ENCODE data around the gene GDNF. TPM values are rescaled to one million over a fixed set of nuclear protein-coding genes. Genes with fewer than 3 reads are reported as not detected.
A peak's percentile ranks its signal among the peaks of the same experiment; 100 is the strongest.

GDNF gene
- total and polyA plus RNA-seq, 2 donors (not counting 1 experiment from before 2014, with no cell fraction given), result 0.32 to 0.83 TPM

GRCh38 chr5:37836235-37836591 lies 3.6 kb downstream of the GDNF start:
- Histone ChIP-seq H3K36me3 (ENCODE audit: control insufficient read depth, insufficient read depth, low read length) (no peaks in the 10 kb centered on the region), H3K27ac (ENCODE audit: insufficient read depth, low read length) (peak overlapping the region; percentile 78), H2AFZ (ENCODE audit: low read length) (no peak overlapping the region), H3K9me3 (ENCODE audit: control insufficient read depth, insufficient read depth, low read depth, low read length) (no peaks in the 10 kb centered on the region), H3K4me2 (ENCODE audit: extremely low read depth, insufficient read depth, low read length) (peak overlapping the region; percentile 55), H3K9ac (ENCODE audit: insufficient read depth, low read length) (peak overlapping the region; percentile 17), H3K27me3 (ENCODE audit: control insufficient read depth, insufficient read depth, low read length) (no peaks in the 10 kb centered on the region), H3K4me3 (replicated peaks in 1 of 4; ENCODE audit: control extremely low read depth in 1 of 4, insufficient read depth in 1 of 4, low read depth in 3 of 4, low read length in 4 of 4) (peak overlapping the region; percentile 38 to 70 (median 39)), H3K79me2 (ENCODE audit: control insufficient read depth, insufficient read depth, low read length) (peaks cover 16% of the 10 kb centered on the region), H4K20me1 (ENCODE audit: control insufficient read depth, extremely low read depth, insufficient read depth, low read length) (no peaks in the 10 kb centered on the region), H3K4me1 (ENCODE audit: control insufficient read depth, extremely low read depth, insufficient read depth, low read length) (peaks cover 3% of the 10 kb centered on the region)
- TF ChIP-seq EZH2 (IDR thresholded peaks at IDR 0.05; ENCODE audit: low read length, missing control alignments), result no peak
- TF ChIP-seq CTCF (conservative IDR thresholded peaks at IDR 0.05 in 1 of 2, IDR thresholded peaks at IDR 0.05 in 1 of 2; ENCODE audit: low read depth in 1 of 2, low read length in 2 of 2), result no peak
- peak in 1 of 2 donors; percentile 26 for DNase-seq (ENCODE audit: low read depth in 2 of 2)

GRCh38 chr5:37835380-37835973 lies 4.4 kb downstream of the GDNF start:
- Histone ChIP-seq H3K79me2 (ENCODE audit: control insufficient read depth, insufficient read depth, low read length) (peaks cover 16% of the 10 kb centered on the region), H3K27ac (ENCODE audit: insufficient read depth, low read length) (no peak overlapping the region), H3K4me2 (ENCODE audit: extremely low read depth, insufficient read depth, low read length) (no peak overlapping the region), H3K27me3 (ENCODE audit: control insufficient read depth, insufficient read depth, low read length) (no peaks in the 10 kb centered on the region), H2AFZ (ENCODE audit: low read length) (no peak overlapping the region), H3K9ac (ENCODE audit: insufficient read depth, low read length) (no peak overlapping the region), H3K9me3 (ENCODE audit: control insufficient read depth, insufficient read depth, low read depth, low read length) (no peaks in the 10 kb centered on the region), H4K20me1 (ENCODE audit: control insufficient read depth, extremely low read depth, insufficient read depth, low read length) (no peaks in the 10 kb centered on the region), H3K4me1 (ENCODE audit: control insufficient read depth, extremely low read depth, insufficient read depth, low read length) (peaks cover 3% of the 10 kb centered on the region), H3K36me3 (ENCODE audit: control insufficient read depth, insufficient read depth, low read length) (no peaks in the 10 kb centered on the region), H3K4me3 (replicated peaks in 1 of 4; ENCODE audit: control extremely low read depth in 1 of 4, insufficient read depth in 1 of 4, low read depth in 3 of 4, low read length in 4 of 4) (no peak overlapping the region)
- DNase-seq (ENCODE audit: low read depth in 2 of 2), result no peak
- TF ChIP-seq EZH2 (IDR thresholded peaks at IDR 0.05; ENCODE audit: low read length, missing control alignments) (no peak), CTCF (conservative IDR thresholded peaks at IDR 0.05 in 1 of 2, IDR thresholded peaks at IDR 0.05 in 1 of 2; ENCODE audit: low read depth in 1 of 2, low read length in 2 of 2) (no peak)

GRCh38 chr5:37834542-37835379 lies 5.1 kb downstream of the GDNF start:
- no peaks in the 10 kb centered on the region for H3K27me3 ChIP-seq (ENCODE audit: control insufficient read depth, insufficient read depth, low read length)
- H4K20me1 ChIP-seq (ENCODE audit: control insufficient read depth, extremely low read depth, insufficient read depth, low read length), result no peaks in the 10 kb centered on the region
- peaks cover 3% of the 10 kb centered on the region for H3K4me1 ChIP-seq (ENCODE audit: control insufficient read depth, extremely low read depth, insufficient read depth, low read length)
- no peak overlapping the region for H2AFZ ChIP-seq (ENCODE audit: low read length)
- no peak overlapping the region for H3K27ac ChIP-seq (ENCODE audit: insufficient read depth, low read length)
- peaks cover 16% of the 10 kb centered on the region for H3K79me2 ChIP-seq (ENCODE audit: control insufficient read depth, insufficient read depth, low read length)
- TF ChIP-seq CTCF (conservative IDR thresholded peaks at IDR 0.05 in 1 of 2, IDR thresholded peaks at IDR 0.05 in 1 of 2; ENCODE audit: low read depth in 1 of 2, low read length in 2 of 2) (no peak), EZH2 (IDR thresholded peaks at IDR 0.05; ENCODE audit: low read length, missing control alignments) (peak; percentile 56)
- H3K4me3 ChIP-seq (replicated peaks in 1 of 4; ENCODE audit: control extremely low read depth in 1 of 4, insufficient read depth in 1 of 4, low read depth in 3 of 4, low read length in 4 of 4), result peak overlapping the region in 1 of 4 experiments; percentile 15
- H3K36me3 ChIP-seq (ENCODE audit: control insufficient read depth, insufficient read depth, low read length), result no peaks in the 10 kb centered on the region
- H3K9ac ChIP-seq (ENCODE audit: insufficient read depth, low read length), result no peak overlapping the region
- peak in 1 of 2 donors; percentile 49 for DNase-seq (ENCODE audit: low read depth in 2 of 2)
- H3K9me3 ChIP-seq (ENCODE audit: control insufficient read depth, insufficient read depth, low read depth, low read length), result no peaks in the 10 kb centered on the region
- H3K4me2 ChIP-seq (ENCODE audit: extremely low read depth, insufficient read depth, low read length), result no peak overlapping the region

Data from fibroblast of lung (primary cell).